ENCODE results near the gene ACADM.
"Not testable (repeated sequence)": the region's sequence is repeated elsewhere in the genome, so short reads cannot be mapped to it uniquely, and the experiment has no call there.

The ACADM gene

DNA sequence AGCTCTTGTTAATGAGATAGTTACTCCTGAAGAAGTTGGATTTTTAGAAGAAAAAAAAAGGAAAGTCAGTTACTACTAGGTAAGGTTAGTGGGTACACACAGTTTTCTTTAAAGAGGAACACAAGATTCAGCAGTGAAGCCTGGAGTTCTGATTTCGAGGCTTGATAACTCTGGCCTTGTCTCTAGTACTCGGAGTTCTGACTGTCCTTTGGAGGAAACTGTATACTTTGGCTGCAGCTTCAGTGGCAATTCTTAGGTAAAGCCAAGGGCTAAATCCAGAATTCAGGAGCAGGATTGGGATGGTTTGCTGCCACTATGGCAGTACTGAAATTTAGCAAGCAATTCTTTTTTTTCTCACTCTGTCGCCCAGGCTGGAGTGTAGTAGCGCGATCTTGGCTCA is 9.2 kb downstream of the ACADM start:
- H3K27ac ChIP-seq, result no peak overlapping the region
- TF ChIP-seq, protein P1, sequence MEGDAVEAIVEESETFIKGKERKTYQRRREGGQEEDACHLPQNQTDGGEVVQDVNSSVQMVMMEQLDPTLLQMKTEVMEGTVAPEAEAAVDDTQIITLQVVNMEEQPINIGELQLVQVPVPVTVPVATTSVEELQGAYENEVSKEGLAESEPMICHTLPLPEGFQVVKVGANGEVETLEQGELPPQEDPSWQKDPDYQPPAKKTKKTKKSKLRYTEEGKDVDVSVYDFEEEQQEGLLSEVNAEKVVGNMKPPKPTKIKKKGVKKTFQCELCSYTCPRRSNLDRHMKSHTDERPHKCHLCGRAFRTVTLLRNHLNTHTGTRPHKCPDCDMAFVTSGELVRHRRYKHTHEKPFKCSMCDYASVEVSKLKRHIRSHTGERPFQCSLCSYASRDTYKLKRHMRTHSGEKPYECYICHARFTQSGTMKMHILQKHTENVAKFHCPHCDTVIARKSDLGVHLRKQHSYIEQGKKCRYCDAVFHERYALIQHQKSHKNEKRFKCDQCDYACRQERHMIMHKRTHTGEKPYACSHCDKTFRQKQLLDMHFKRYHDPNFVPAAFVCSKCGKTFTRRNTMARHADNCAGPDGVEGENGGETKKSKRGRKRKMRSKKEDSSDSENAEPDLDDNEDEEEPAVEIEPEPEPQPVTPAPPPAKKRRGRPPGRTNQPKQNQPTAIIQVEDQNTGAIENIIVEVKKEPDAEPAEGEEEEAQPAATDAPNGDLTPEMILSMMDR (IDR thresholded peaks at IDR 0.05), result no peak
- no peak for TF ChIP-seq ZFX (IDR thresholded peaks at IDR 0.05; ENCODE audit: borderline replicate concordance)

DNA sequence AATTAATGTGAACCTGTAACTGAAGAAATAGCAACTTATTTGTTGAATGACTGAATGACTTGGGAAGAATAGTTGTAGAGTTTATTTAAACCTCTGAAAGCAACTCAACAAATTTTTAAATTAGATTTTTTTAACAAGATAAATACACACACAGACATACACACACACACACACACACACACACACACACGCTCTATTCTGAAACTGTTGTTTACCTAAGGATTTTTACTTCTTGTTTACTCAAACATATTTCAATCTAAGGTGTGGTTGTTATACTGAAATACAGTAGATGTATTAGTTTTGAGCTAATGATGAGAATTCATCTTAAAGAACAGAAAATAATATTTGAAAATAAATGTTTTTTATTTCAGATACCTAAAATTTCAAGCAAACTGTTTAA is 11.5 kb downstream of the ACADM start:
- TF ChIP-seq, protein P1 (IDR thresholded peaks at IDR 0.05), result no peak
- TF ChIP-seq ZFX (IDR thresholded peaks at IDR 0.05; ENCODE audit: borderline replicate concordance), result no peak

DNA sequence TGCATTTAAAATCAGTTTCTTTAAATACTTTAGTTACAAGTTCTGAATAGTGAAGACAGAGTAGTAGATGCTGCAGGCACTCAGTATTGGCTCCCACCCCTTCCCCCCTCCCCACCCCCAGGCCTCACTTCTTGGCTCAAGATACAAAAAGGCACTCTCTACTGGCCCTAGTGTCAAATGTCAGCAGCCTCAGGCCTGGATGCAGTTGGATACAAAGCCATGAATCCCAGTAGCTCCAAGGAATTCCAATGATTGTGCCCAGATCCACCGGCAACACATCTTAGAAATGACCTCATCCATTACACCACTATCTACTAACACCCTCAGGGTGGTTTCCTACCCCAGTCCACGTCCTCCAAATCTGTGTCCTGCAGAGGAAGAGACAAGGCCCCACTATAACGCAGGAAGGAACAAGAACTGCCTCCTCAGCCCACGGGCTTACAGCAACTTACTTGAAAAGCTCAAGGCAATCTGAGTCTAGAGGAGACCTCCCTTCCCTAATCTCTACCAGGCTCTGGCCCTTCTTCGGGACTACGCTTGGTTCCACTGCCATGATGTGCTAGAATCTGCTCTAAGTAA is 17.6 kb downstream of the ACADM start:
- TF ChIP-seq ZFX (IDR thresholded peaks at IDR 0.05; ENCODE audit: borderline replicate concordance), result no peak
- TF ChIP-seq, protein P1 (IDR thresholded peaks at IDR 0.05), result no peak
- H3K27ac ChIP-seq, result no peak overlapping the region

More for the DNA sequence above, 11.5 kb downstream of the ACADM start:
- no peak overlapping the region for H3K27ac ChIP-seq

DNA sequence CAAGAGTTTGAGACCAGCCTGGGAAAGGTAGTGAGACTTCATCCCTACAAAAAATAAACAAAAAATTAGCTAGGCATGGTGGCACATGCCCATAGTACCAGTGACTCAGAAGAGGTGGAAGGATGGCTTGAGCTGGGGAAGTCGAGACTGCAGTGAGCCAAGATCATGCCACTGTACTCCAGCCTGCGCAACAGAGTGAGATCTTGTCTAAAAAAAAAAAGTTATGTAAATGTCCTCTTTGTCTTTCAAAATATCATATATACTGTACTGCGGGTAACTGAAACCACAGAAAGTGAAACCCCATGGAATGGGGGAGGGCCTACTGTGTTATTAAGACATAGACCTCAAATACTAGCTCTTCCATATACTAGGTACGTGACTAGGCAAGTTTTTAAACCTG is 20.8 kb downstream of the ACADM start:
- TF ChIP-seq, protein P1 (IDR thresholded peaks at IDR 0.05), result no peak
- TF ChIP-seq ZFX (IDR thresholded peaks at IDR 0.05; ENCODE audit: borderline replicate concordance), result no peak
- H3K27ac ChIP-seq, result no peak overlapping the region

DNA sequence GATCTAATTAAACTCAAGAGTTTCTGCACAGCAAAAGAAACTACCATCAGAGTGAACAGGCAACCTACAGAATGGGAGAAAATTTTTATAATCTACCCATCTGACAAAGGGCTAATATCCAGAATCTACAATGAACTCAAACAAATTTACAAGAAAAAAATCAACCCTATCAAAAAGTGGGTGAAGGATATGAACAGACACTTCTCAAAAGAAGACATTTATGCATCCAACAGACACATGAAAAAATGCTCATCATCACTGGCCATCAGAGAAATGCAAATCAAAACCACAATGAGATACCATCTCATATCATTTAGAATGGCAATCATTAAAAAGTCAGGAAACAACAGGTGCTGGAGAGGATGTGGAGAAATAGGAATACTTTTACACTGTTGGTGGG is 32.7 kb downstream of the ACADM start:
- H3K27ac ChIP-seq, result not testable (repeated sequence)

DNA sequence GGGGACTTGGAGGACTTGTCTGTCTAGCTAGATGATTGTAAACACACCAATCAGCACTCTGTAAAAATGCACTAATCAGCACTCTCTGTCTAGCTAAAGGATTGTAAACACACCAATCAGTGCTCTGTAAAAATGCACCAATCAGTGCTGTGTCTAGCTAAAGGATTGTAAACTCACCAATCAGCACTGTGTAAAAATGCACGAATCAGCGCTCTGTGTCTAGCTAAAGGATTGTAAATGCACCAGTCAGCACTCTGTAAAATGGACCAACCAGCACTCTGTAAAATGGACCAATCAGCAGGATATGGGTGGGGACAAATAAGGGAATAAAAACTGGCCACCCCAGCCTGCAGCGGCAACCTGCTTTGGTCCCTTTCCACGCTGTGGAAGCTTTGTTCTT is 34.0 kb downstream of the ACADM start:
- not testable (repeated sequence) for H3K27ac ChIP-seq

DNA sequence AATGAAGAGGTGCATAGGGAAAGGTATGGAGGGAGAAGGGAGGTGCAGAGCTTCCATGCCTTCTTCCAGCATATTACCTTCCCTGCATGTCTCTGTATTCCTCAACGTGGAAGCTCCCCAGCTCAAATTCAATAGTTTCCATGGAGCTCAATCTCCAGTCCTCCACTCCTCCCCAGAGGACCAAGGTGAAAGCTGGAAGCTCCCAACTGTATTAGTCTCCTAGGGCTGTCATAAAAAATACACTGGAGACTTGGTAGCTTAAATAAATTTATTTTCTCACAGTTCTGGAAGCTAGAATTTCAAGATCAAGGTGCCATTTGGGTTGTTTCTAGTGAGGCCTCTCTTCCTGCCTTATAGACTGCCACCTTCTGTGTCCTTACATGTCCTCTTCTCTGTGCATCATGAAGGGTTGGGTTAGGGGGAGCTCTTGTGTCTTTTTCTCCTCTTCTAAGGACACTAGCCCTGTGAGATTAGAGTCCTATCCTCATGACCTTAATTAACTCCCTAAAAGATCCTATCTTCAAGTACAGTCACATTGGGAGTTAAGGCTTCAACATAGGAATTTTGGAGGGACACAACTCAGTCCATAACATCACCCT is 39.6 kb downstream of the ACADM start:
- no peak overlapping the region for H3K27ac ChIP-seq

DNA sequence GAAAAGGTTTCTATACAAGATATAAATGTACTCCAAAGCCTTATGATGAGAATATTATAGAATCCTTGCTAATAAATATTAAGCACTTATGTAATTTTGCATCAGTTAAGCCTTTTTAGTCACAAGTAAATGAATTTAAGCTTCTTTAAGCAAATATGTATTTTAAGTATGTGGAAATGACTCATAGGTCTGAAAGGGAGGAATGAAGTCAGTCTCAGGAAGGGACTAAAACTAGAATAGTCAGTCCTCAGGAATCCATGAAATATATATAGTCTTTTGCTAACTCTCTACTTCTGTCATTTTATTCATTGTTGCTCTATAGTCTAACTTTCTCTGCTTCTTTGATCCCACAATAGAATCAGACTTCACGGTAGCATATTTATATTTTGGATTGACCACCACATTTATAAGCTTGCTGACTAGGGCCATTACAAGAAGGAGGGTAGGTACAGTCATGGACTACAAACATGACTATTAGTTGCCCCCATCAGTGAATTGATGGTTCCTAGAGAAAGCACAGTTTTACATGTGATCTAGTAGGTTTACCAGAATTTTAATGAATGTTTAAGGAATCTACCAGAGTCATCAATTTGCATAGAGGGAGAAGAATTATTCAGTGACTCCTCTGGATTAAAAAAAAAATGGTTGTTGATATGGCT is 41.3 kb downstream of the ACADM start:
- TF ChIP-seq, protein P1 (IDR thresholded peaks at IDR 0.05), result no peak
- TF ChIP-seq ZFX (IDR thresholded peaks at IDR 0.05; ENCODE audit: borderline replicate concordance), result no peak

More for the DNA sequence above, 39.6 kb downstream of the ACADM start:
- TF ChIP-seq, protein P1 (IDR thresholded peaks at IDR 0.05), result no peak
- no peak for TF ChIP-seq ZFX (IDR thresholded peaks at IDR 0.05; ENCODE audit: borderline replicate concordance)

More for the DNA sequence above, 41.3 kb downstream of the ACADM start:
- no peak overlapping the region for H3K27ac ChIP-seq
